Measurements from ENCODE around the gene EP400. TPM values are rescaled to one million over a fixed set of nuclear protein-coding genes. Genes with fewer than 3 reads are reported as not detected.

EP400 gene
- total and polyA plus RNA-seq, 2 of the 13 experiments (the other 11 are each of a cell fraction or from before 2014, with no cell fraction given): 4.9 to 5.0 TPM

DNA sequence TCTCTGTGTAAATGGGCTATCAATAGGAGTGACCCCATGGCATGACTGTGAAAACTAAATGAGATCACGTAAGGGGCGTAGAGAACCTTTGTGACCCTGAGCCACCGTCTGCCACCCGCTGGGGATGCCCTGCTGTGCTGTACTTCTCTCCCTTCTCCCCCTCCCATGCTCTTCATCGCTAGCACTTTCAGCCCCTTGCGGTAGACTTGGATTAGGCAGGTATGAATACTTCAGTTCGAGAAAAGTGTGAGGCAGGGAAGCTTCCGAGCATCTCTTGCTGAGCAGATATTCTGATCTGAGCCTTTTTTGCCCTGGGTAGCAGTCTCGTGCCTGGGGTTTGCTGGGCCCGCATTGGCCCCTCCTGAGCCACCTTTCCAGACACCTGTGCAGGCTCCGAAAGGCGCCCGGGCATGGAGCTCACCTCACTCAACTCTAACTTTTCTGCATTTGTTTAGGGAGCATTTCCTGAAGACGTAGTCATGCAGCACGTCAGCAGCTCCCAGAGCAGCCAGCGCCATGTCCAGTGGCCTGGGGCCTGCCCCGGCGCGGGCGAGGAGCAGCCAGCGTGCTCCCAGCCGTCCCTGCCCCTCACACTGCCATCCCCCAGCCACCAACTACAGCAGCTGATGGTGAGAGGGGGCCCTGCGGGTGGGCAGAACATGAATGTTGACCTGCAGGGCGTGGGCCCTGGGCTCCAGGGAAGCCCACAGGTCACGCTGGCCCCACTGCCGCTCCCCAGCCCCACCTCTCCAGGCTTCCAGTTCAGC lies 154.0 kb downstream of the EP400 start:
- intact Hi-C loops (cut with micrococcal nuclease; ENCODE audit: unreplicated experiment) (no loop called here), in situ Hi-C loops (cut with HindIII; ENCODE audit: extremely low pct_ligation_motif_present, low pct_unique_long_range_greater_than_20kb) (no loop called here)
- DNase-seq (ENCODE audit: low spot score) (no peak), FAIRE-seq (no peak), ATAC-seq (peak; percentile 30)
- Histone ChIP-seq H3K4me1 (ENCODE audit: insufficient read depth, low read length) (no peaks in the 10 kb centered on the region), H4K20me1 (ENCODE audit: insufficient read depth, low read length) (peaks cover 4% of the 10 kb centered on the region; the same call in 1 of the 2 replicates), H3K79me2 (ENCODE audit: insufficient read depth, low read length) (no peaks in the 10 kb centered on the region), H3K36me3 (replicated peaks in 1 of 2; ENCODE audit: control insufficient read depth in 1 of 2, insufficient read depth in 2 of 2, low read length in 2 of 2) (peaks cover 6 to 31% of the 10 kb centered on the region in 2 experiments; a peak in 3 of 5 replicates), H3K27me3 (ENCODE audit: control insufficient read depth in 1 of 2, insufficient read depth in 2 of 2, low read length in 2 of 2) (no peaks in the 10 kb centered on the region), H3K9me3 (ENCODE audit: low read length) (no peaks in the 10 kb centered on the region), H3K4me2 (ENCODE audit: low read depth, low read length) (no peak overlapping the region), H2AFZ (ENCODE audit: low read length) (no peak overlapping the region), H3K27ac (ENCODE audit: extremely low read length, insufficient read depth, low read length) (no peak overlapping the region), H3K4me3 (replicated peaks in 1 of 3; ENCODE audit: insufficient read depth in 1 of 3, low read depth in 2 of 3, low read length in 3 of 3) (no peak overlapping the region), H3K9ac (ENCODE audit: insufficient read depth, low read depth, low read length) (no peak overlapping the region)
- TF ChIP-seq ZC3H4 (CRISPR knock-in tag; IDR thresholded peaks at IDR 0.05; ENCODE audit: borderline replicate concordance) (no peak), AGO2 (optimal IDR thresholded peaks at IDR 0.05; ENCODE audit: low read depth, low read length) (peak; percentile 60)
- no TSS peak for BruUV-seq (replicated peaks)
- ChIA-PET POLR2A (no interaction called here), CTCF (ENCODE audit: low intra/inter-chr PET ratio, low total read pairs) (no interaction called here)
- WGBS (ENCODE audit: low lambda C conversion rate): 91% methylated on average over 8 of the region's 26 CpGs

GRCh38 chr12:132105467-132105866 lies 155.7 kb downstream of the EP400 start:
- WGBS (ENCODE audit: low lambda C conversion rate): 95% methylated on average over 2 of the region's 6 CpGs
- H3K9me3 ChIP-seq (ENCODE audit: low read length): no peaks in the 10 kb centered on the region
- in situ Hi-C loops (cut with HindIII; ENCODE audit: extremely low pct_ligation_motif_present, low pct_unique_long_range_greater_than_20kb): no loop called here

More at GRCh38 chr12:132105467-132105866, 155.7 kb downstream of the EP400 start:
- CTCF ChIA-PET (ENCODE audit: low intra/inter-chr PET ratio, low total read pairs): no interaction called here
- H4K20me1 ChIP-seq (ENCODE audit: insufficient read depth, low read length): peaks cover 4% of the 10 kb centered on the region; the same call in 1 of the 2 replicates
- ATAC-seq (no peak), FAIRE-seq (no peak), DNase-seq (ENCODE audit: low spot score) (no peak)
- H3K4me1 ChIP-seq (ENCODE audit: insufficient read depth, low read length): no peaks in the 10 kb centered on the region
- no peak overlapping the region for H2AFZ ChIP-seq (ENCODE audit: low read length)
- no peaks in the 10 kb centered on the region for H3K27me3 ChIP-seq (ENCODE audit: control insufficient read depth in 1 of 2, insufficient read depth in 2 of 2, low read length in 2 of 2)
- no peak overlapping the region for H3K9ac ChIP-seq (ENCODE audit: insufficient read depth, low read depth, low read length)
- H3K79me2 ChIP-seq (ENCODE audit: insufficient read depth, low read length): no peaks in the 10 kb centered on the region
- intact Hi-C loops (cut with micrococcal nuclease; ENCODE audit: unreplicated experiment): no loop called here
- POLR2A ChIA-PET: no interaction called here
- no TSS peak for BruUV-seq (replicated peaks)
- peaks cover 4 to 29% of the 10 kb centered on the region in 2 experiments; a peak in 4 of 5 replicates for H3K36me3 ChIP-seq (replicated peaks in 1 of 2; ENCODE audit: control insufficient read depth in 1 of 2, insufficient read depth in 2 of 2, low read length in 2 of 2)
- no peak overlapping the region for H3K4me3 ChIP-seq (replicated peaks in 1 of 3; ENCODE audit: insufficient read depth in 1 of 3, low read depth in 2 of 3, low read length in 3 of 3)
- H3K27ac ChIP-seq (ENCODE audit: extremely low read length, insufficient read depth, low read length): no peak overlapping the region
- TF ChIP-seq ZNF546 (CRISPR knock-in tag; conservative IDR thresholded peaks at IDR 0.05) (no peak), ZNF709 (CRISPR knock-in tag; IDR thresholded peaks at IDR 0.05) (no peak), ZNF674 (CRISPR knock-in tag; IDR thresholded peaks at IDR 0.05; ENCODE audit: low read depth) (no peak), SOX13 (IDR thresholded peaks at IDR 0.05) (no peak), SOX13 (CRISPR knock-in tag; conservative IDR thresholded peaks at IDR 0.05 in 1 of 2, IDR thresholded peaks at IDR 0.05 in 1 of 2) (no peak), PCBP1 (IDR thresholded peaks at IDR 0.05; ENCODE audit: borderline replicate concordance, low read depth, low read length) (no peak), ZNF552 (CRISPR knock-in tag; IDR thresholded peaks at IDR 0.05; ENCODE audit: borderline replicate concordance) (no peak), ZNF34 (CRISPR knock-in tag; IDR thresholded peaks at IDR 0.05; ENCODE audit: borderline replicate concordance) (no peak), ZNF282 (IDR thresholded peaks at IDR 0.05; ENCODE audit: partially characterized antibody) (no peak), DMAP1 (CRISPR knock-in tag; IDR thresholded peaks at IDR 0.05) (no peak), ZNF558 (CRISPR knock-in tag; IDR thresholded peaks at IDR 0.05; ENCODE audit: borderline replicate concordance) (no peak), ZC3H4 (CRISPR knock-in tag; IDR thresholded peaks at IDR 0.05; ENCODE audit: borderline replicate concordance) (no peak), YEATS2 (CRISPR knock-in tag; IDR thresholded peaks at IDR 0.05; ENCODE audit: borderline replicate concordance) (no peak)
- TF ChIP-seq, protein P1, sequence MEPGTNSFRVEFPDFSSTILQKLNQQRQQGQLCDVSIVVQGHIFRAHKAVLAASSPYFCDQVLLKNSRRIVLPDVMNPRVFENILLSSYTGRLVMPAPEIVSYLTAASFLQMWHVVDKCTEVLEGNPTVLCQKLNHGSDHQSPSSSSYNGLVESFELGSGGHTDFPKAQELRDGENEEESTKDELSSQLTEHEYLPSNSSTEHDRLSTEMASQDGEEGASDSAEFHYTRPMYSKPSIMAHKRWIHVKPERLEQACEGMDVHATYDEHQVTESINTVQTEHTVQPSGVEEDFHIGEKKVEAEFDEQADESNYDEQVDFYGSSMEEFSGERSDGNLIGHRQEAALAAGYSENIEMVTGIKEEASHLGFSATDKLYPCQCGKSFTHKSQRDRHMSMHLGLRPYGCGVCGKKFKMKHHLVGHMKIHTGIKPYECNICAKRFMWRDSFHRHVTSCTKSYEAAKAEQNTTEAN (CRISPR knock-in tag; conservative IDR thresholded peaks at IDR 0.05): no peak
- H3K4me2 ChIP-seq (ENCODE audit: low read depth, low read length): no peak overlapping the region
